Measurements from ENCODE around the gene PCDHA13. TPM values are rescaled to one million over a fixed set of nuclear protein-coding genes. Genes with fewer than 3 reads are reported as not detected.

Gene PCDHA13
- polyA plus RNA-seq, 1 donor from 2014 or later = 0.89 TPM

DNA sequence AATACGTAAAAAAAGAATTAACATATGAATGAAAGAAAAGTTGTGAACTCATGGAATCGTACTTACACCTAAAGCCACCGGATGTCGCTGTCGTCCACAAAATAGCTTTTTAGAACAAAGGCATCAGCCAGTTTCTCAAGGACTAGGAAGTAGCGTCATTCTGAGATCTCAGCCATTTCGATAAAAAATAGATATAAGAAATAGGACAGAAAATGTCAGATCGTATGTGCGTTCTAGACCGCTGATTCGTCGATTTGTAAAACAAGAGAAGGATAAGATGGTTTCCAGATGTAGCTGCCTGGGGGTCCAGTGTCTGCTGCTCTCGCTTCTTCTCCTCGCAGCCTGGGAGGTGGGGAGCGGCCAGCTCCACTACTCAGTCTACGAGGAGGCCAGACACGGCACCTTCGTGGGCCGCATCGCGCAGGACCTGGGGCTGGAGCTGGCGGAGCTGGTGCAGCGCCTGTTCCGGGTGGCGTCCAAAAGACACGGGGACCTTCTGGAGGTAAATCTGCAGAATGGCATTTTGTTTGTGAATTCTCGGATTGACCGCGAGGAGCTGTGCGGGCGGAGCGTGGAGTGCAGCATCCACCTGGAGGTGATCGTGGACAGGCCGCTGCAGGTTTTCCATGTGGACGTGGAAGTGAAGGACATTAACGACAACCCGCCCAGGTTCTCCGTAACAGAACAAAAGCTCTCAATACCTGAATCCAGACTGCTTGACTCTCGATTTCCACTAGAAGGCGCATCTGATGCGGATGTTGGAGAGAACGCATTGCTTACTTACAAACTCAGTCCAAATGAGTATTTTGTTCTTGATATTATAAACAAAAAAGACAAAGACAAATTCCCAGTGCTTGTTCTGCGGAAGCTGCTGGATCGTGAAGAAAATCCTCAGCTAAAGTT lies 25.9 kb upstream of the PCDHA13 start, which contains the start of gene PCDHA10:
Gene PCDHA10, plus strand, starts transcription at position 126 of the 903 bp plus-strand sequence. Its CDS starts 152 bp downstream, at position 278.
- Histone ChIP-seq H3K36me3 (ENCODE audit: insufficient read depth, low read length) (peaks cover 11% of the 10 kb centered on the region), H3K79me2 (replicated peaks; ENCODE audit: insufficient read depth, low read length) (peaks cover 3% of the 10 kb centered on the region), H3K27ac (ENCODE audit: low read length) (peak within 1 kb of the TSS; percentile 60), H3K9ac (ENCODE audit: low read length) (peak within 1 kb of the TSS; percentile 45), H3K9me2 (ENCODE audit: insufficient read depth, low read length) (no peaks in the 10 kb centered on the region), H3K9me3 (ENCODE audit: low read length) (peaks cover 15% of the 10 kb centered on the region), H4K20me1 (ENCODE audit: insufficient read depth) (no peaks in the 10 kb centered on the region), H2AFZ (ENCODE audit: low read depth, low read length) (no peak within 1 kb of the TSS), H3K4me3 (ENCODE audit: low read length) (peak within 1 kb of the TSS; percentile 55), H3F3A (ENCODE audit: insufficient read depth, low read length, poor library complexity, severe bottlenecking) (no peaks in the 10 kb centered on the region), H3K4me2 (ENCODE audit: low read length) (no peak within 1 kb of the TSS), H3K27me3 (ENCODE audit: insufficient read depth, low read depth, low read length) (no peaks in the 10 kb centered on the region)
- TF ChIP-seq TAF1 (IDR thresholded peaks at IDR 0.05; ENCODE audit: low read depth) (no peak), EZH2 (IDR thresholded peaks at IDR 0.05; ENCODE audit: borderline replicate concordance, insufficient read depth, low read length, poor library complexity, severe bottlenecking) (no peak), EP300 (conservative IDR thresholded peaks at IDR 0.05; ENCODE audit: poor library complexity, severe bottlenecking) (no peak), POLR2AphosphoS5 (IDR thresholded peaks at IDR 0.05) (no peak), RAD21 (conservative IDR thresholded peaks at IDR 0.05) (peak; percentile 51), SMC3 (conservative IDR thresholded peaks at IDR 0.05; ENCODE audit: poor library complexity) (peak; percentile 46), MXI1 (conservative IDR thresholded peaks at IDR 0.05; ENCODE audit: poor library complexity, severe bottlenecking) (no peak)
- TF ChIP-seq, protein P1, sequence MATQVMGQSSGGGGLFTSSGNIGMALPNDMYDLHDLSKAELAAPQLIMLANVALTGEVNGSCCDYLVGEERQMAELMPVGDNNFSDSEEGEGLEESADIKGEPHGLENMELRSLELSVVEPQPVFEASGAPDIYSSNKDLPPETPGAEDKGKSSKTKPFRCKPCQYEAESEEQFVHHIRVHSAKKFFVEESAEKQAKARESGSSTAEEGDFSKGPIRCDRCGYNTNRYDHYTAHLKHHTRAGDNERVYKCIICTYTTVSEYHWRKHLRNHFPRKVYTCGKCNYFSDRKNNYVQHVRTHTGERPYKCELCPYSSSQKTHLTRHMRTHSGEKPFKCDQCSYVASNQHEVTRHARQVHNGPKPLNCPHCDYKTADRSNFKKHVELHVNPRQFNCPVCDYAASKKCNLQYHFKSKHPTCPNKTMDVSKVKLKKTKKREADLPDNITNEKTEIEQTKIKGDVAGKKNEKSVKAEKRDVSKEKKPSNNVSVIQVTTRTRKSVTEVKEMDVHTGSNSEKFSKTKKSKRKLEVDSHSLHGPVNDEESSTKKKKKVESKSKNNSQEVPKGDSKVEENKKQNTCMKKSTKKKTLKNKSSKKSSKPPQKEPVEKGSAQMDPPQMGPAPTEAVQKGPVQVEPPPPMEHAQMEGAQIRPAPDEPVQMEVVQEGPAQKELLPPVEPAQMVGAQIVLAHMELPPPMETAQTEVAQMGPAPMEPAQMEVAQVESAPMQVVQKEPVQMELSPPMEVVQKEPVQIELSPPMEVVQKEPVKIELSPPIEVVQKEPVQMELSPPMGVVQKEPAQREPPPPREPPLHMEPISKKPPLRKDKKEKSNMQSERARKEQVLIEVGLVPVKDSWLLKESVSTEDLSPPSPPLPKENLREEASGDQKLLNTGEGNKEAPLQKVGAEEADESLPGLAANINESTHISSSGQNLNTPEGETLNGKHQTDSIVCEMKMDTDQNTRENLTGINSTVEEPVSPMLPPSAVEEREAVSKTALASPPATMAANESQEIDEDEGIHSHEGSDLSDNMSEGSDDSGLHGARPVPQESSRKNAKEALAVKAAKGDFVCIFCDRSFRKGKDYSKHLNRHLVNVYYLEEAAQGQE (IDR thresholded peaks at IDR 0.05; ENCODE audit: borderline replicate concordance) = no peak
- TF ChIP-seq, protein P2, sequence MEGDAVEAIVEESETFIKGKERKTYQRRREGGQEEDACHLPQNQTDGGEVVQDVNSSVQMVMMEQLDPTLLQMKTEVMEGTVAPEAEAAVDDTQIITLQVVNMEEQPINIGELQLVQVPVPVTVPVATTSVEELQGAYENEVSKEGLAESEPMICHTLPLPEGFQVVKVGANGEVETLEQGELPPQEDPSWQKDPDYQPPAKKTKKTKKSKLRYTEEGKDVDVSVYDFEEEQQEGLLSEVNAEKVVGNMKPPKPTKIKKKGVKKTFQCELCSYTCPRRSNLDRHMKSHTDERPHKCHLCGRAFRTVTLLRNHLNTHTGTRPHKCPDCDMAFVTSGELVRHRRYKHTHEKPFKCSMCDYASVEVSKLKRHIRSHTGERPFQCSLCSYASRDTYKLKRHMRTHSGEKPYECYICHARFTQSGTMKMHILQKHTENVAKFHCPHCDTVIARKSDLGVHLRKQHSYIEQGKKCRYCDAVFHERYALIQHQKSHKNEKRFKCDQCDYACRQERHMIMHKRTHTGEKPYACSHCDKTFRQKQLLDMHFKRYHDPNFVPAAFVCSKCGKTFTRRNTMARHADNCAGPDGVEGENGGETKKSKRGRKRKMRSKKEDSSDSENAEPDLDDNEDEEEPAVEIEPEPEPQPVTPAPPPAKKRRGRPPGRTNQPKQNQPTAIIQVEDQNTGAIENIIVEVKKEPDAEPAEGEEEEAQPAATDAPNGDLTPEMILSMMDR (IDR thresholded peaks at IDR 0.05; ENCODE audit: poor library complexity, severe bottlenecking) = no peak

GRCh38 chr5:140857177-140857986 lies 24.5 kb upstream of the PCDHA13 start:
- Histone ChIP-seq H2AFZ (ENCODE audit: low read depth, low read length) (no peak overlapping the region), H3K4me3 (ENCODE audit: low read length) (peak overlapping the region; percentile 55), H3K9me3 (ENCODE audit: low read length) (peaks cover 29% of the 10 kb centered on the region)

More at GRCh38 chr5:140857177-140857986, 24.5 kb upstream of the PCDHA13 start:
- Histone ChIP-seq H3K4me2 (ENCODE audit: low read length) (no peak overlapping the region), H3F3A (ENCODE audit: insufficient read depth, low read length, poor library complexity, severe bottlenecking) (peaks cover 3% of the 10 kb centered on the region), H3K27me3 (ENCODE audit: insufficient read depth, low read depth, low read length) (no peaks in the 10 kb centered on the region), H3K36me3 (ENCODE audit: insufficient read depth, low read length) (peaks cover 24% of the 10 kb centered on the region), H4K20me1 (ENCODE audit: insufficient read depth) (no peaks in the 10 kb centered on the region), H3K9me2 (ENCODE audit: insufficient read depth, low read length) (no peaks in the 10 kb centered on the region), H3K79me2 (replicated peaks; ENCODE audit: insufficient read depth, low read length) (peaks cover 9% of the 10 kb centered on the region), H3K9ac (ENCODE audit: low read length) (no peak overlapping the region), H3K27ac (ENCODE audit: low read length) (no peak overlapping the region)
- TF ChIP-seq TAF1 (IDR thresholded peaks at IDR 0.05; ENCODE audit: low read depth) (no peak), SMC3 (conservative IDR thresholded peaks at IDR 0.05; ENCODE audit: poor library complexity) (no peak), POLR2AphosphoS5 (IDR thresholded peaks at IDR 0.05) (no peak), MXI1 (conservative IDR thresholded peaks at IDR 0.05; ENCODE audit: poor library complexity, severe bottlenecking) (no peak), EZH2 (IDR thresholded peaks at IDR 0.05; ENCODE audit: borderline replicate concordance, insufficient read depth, low read length, poor library complexity, severe bottlenecking) (no peak), RAD21 (conservative IDR thresholded peaks at IDR 0.05) (no peak)
- TF ChIP-seq, protein P2 (IDR thresholded peaks at IDR 0.05; ENCODE audit: poor library complexity, severe bottlenecking) = no peak
